ENCODE data around the gene SUSD6. TPM values are rescaled to one million over a fixed set of nuclear protein-coding genes. Genes with fewer than 3 reads are reported as not detected.
"Not testable (repeated sequence)": the region's sequence is repeated elsewhere in the genome, so short reads cannot be mapped to it uniquely, and the experiment has no call there.

Gene SUSD6
- total and polyA plus RNA-seq, 2 donors (not counting 1 experiment from before 2014, with no cell fraction given) = 62.3 to 97.8 TPM

DNA sequence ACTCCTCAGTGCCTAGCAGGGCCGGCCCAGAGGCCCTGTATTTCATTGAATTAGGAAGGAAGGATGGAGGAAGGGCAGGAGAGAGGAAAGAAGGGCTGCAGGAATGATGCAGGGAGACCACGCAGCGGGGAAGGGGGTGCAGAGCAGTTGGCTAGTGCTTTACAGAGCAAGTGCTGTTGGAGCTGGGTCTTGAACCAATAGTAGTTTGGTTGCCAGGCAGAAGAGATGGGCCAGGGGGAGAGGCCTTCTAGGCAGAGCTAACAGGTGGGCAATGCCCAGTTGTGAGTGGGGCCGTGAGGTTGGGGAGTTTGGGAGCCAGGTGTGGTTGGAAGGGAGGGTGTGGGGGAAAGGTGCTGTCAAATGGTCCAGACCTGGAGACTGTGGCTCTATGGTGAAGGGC is 116.5 kb downstream of the SUSD6 start:
- H3K79me2 ChIP-seq (ENCODE audit: control insufficient read depth, insufficient read depth, low read length) = no peaks in the 10 kb centered on the region
- no peaks in the 10 kb centered on the region for H3K9me3 ChIP-seq (ENCODE audit: control extremely low read depth in 1 of 3, control insufficient read depth in 2 of 3, insufficient read depth in 1 of 3, low read length in 2 of 3)
- Mint-ChIP-seq H3K4me1 (peaks cover 12% of the 10 kb centered on the region), H3K4me3 (peak overlapping the region; percentile 26), H3K27me3 (peaks cover 4% of the 10 kb centered on the region), H3K27ac (no peak overlapping the region), H3K9me3 (ENCODE audit: insufficient read depth) (no peaks in the 10 kb centered on the region)
- H3K27ac ChIP-seq (ENCODE audit: low read length in 2 of 2) = no peak overlapping the region
- H3K4me3 ChIP-seq (ENCODE audit: control extremely low read depth in 1 of 5, extremely low read depth in 1 of 5, insufficient read depth in 1 of 5, low read depth in 2 of 5, low read length in 4 of 5) = no peak overlapping the region
- no peaks in the 10 kb centered on the region for H3K36me3 ChIP-seq (replicated peaks in 1 of 2; ENCODE audit: control extremely low read depth in 1 of 2, control insufficient read depth in 1 of 2, extremely low read depth in 1 of 2, insufficient read depth in 2 of 2, low read length in 1 of 2)
- TF ChIP-seq, protein P1, sequence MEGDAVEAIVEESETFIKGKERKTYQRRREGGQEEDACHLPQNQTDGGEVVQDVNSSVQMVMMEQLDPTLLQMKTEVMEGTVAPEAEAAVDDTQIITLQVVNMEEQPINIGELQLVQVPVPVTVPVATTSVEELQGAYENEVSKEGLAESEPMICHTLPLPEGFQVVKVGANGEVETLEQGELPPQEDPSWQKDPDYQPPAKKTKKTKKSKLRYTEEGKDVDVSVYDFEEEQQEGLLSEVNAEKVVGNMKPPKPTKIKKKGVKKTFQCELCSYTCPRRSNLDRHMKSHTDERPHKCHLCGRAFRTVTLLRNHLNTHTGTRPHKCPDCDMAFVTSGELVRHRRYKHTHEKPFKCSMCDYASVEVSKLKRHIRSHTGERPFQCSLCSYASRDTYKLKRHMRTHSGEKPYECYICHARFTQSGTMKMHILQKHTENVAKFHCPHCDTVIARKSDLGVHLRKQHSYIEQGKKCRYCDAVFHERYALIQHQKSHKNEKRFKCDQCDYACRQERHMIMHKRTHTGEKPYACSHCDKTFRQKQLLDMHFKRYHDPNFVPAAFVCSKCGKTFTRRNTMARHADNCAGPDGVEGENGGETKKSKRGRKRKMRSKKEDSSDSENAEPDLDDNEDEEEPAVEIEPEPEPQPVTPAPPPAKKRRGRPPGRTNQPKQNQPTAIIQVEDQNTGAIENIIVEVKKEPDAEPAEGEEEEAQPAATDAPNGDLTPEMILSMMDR (IDR thresholded peaks at IDR 0.05) = no peak
- TF ChIP-seq EZH2 (IDR thresholded peaks at IDR 0.05; ENCODE audit: borderline replicate concordance, insufficient read depth, low read depth, low read length, poor library complexity, severe bottlenecking) = no peak
- 87% methylated on average over 4 of the region's 4 CpGs for WGBS (ENCODE audit: insufficient coverage)
- no peaks in the 10 kb centered on the region for H3K27me3 ChIP-seq (replicated peaks in 1 of 4; ENCODE audit: control extremely low read depth in 1 of 4, control insufficient read depth in 3 of 4, insufficient read depth in 4 of 4, low read length in 3 of 4)
- POLR2A ChIA-PET = no interaction called here
- intact Hi-C loops (cut with micrococcal nuclease) = loop anchor here (1.0 to 10.0 kb wide), 4 partner anchors 19 to 483 kb away; no protein-coding TSS in a partner anchor
- peak overlapping the region; percentile 89 for H2AFZ ChIP-seq (ENCODE audit: insufficient read depth, low read depth, low read length, poor library complexity, severe bottlenecking)
- H3K4me2 ChIP-seq (replicated peaks; ENCODE audit: low read depth, low read length, poor library complexity, severe bottlenecking) = no peak overlapping the region
- DNase-seq (no peak), ATAC-seq (ENCODE audit: low read depth) (no peak)
- CTCF ChIA-PET = interaction anchor here (0.8 to 4.7 kb wide), 11 partner anchors 17 to 153 kb away, joined by 3 to 112 read pairs (median 8); partner anchors contain the start of gene CCDC177
- H3K4me1 ChIP-seq (ENCODE audit: control insufficient read depth in 2 of 2, insufficient read depth in 2 of 2, low read length in 2 of 2) = peaks cover 4 to 12% of the 10 kb centered on the region in 2 donors
- no peaks in the 10 kb centered on the region for H4K20me1 ChIP-seq (ENCODE audit: control insufficient read depth, insufficient read depth, low read length, poor library complexity, severe bottlenecking)
- no peak overlapping the region for H3K9ac ChIP-seq (ENCODE audit: low read length)

DNA sequence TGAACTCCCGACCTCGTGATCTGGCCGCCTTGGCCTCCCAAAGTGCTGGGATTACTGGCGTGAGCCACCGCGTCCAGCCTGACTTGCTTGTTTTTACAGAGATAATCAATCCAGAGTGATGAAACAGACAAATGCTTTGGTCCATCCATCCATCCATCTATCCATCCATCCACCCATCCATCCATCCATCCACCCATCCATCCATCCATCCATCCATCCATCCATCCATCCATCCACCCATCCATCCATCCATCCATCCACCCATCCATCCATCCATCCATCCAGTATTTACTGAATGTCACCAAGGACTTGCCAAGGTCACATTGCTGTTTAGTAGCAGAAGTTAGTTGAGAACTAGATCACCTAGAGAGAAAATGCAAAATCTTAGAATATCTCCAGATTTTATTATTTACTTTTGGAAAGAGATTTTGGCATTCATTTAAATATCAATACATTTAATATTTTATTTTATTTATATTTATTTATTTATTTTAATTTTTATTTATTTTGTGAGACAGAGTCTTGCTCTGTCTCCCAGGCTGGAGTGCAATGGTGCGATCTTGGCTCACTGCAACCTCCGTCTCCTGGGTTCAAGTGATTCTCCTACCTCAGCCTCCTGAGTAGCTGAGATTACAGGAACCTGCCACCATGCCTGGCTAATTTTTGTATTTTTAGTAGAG is 120.7 kb downstream of the SUSD6 start:
- WGBS (ENCODE audit: insufficient coverage) = 100% methylated on average over 4 of the region's 8 CpGs
- H3K4me1 ChIP-seq (ENCODE audit: control insufficient read depth in 2 of 2, insufficient read depth in 2 of 2, low read length in 2 of 2); H3K9me3 Mint-ChIP-seq (ENCODE audit: insufficient read depth); DNase-seq; H2AFZ ChIP-seq (ENCODE audit: insufficient read depth, low read depth, low read length, poor library complexity, severe bottlenecking); H4K20me1 ChIP-seq (ENCODE audit: control insufficient read depth, insufficient read depth, low read length, poor library complexity, severe bottlenecking); H3K27ac Mint-ChIP-seq; POLR2A ChIA-PET; H3K9ac ChIP-seq (ENCODE audit: low read length); H3K9me3 ChIP-seq (ENCODE audit: control extremely low read depth in 1 of 3, control insufficient read depth in 2 of 3, insufficient read depth in 1 of 3, low read length in 2 of 3); H3K4me3 ChIP-seq (ENCODE audit: control extremely low read depth in 1 of 5, extremely low read depth in 1 of 5, insufficient read depth in 1 of 5, low read depth in 2 of 5, low read length in 4 of 5); H3K36me3 ChIP-seq (replicated peaks in 1 of 2; ENCODE audit: control extremely low read depth in 1 of 2, control insufficient read depth in 1 of 2, extremely low read depth in 1 of 2, insufficient read depth in 2 of 2, low read length in 1 of 2); H3K79me2 ChIP-seq (ENCODE audit: control insufficient read depth, insufficient read depth, low read length); H3K27me3 ChIP-seq (replicated peaks in 1 of 4; ENCODE audit: control extremely low read depth in 1 of 4, control insufficient read depth in 3 of 4, insufficient read depth in 4 of 4, low read length in 3 of 4); H3K4me1 Mint-ChIP-seq; ATAC-seq (ENCODE audit: low read depth); H3K4me2 ChIP-seq (replicated peaks; ENCODE audit: low read depth, low read length, poor library complexity, severe bottlenecking); H3K4me3 Mint-ChIP-seq; H3K27ac ChIP-seq (ENCODE audit: low read length in 2 of 2); intact Hi-C loops (cut with micrococcal nuclease): not testable (repeated sequence)
- H3K27me3 Mint-ChIP-seq = peaks cover 32% of the 10 kb centered on the region
- CTCF ChIA-PET = interaction anchor here (0.6 to 0.7 kb wide), 2 partner anchors 36 to 86 kb away, joined by 3 to 4 read pairs; no protein-coding TSS in a partner anchor

DNA sequence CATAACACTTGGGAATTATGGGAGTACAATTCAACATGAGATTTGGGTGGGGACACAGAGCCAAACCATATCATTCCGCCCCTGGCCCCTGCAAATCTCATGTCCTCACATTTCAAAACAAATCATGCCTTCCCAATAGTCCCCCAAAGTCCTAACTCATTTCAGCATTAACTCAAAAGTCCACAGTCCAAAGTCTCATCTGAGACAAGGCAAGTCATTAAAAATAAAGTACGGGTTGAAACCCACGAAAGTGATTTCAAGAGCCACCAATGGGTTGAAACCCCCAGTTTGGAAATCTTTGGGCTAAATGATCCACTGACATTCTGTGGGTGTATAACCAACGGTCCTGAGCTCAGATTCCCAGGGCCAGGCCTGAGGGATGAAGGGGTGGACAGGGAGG is 125.0 kb downstream of the SUSD6 start:
- ChIA-PET POLR2A (interaction anchor here (0.7 kb wide), 1 partner anchor 1171 kb away, joined by 7 read pairs; the partner anchor contains the start of gene PCNX1), CTCF (interaction anchor here (0.7 to 1.9 kb wide), 2 partner anchors 152 to 293 kb away, joined by 3 to 5 read pairs; no protein-coding TSS in a partner anchor)
- H3K4me1 Mint-ChIP-seq; H3K4me2 ChIP-seq (replicated peaks; ENCODE audit: low read depth, low read length, poor library complexity, severe bottlenecking); H3K9me3 ChIP-seq (ENCODE audit: control extremely low read depth in 1 of 3, control insufficient read depth in 2 of 3, insufficient read depth in 1 of 3, low read length in 2 of 3); ATAC-seq (ENCODE audit: low read depth); H3K9ac ChIP-seq (ENCODE audit: low read length); H3K27ac Mint-ChIP-seq; H3K27me3 ChIP-seq (replicated peaks in 1 of 4; ENCODE audit: control extremely low read depth in 1 of 4, control insufficient read depth in 3 of 4, insufficient read depth in 4 of 4, low read length in 3 of 4); DNase-seq; H4K20me1 ChIP-seq (ENCODE audit: control insufficient read depth, insufficient read depth, low read length, poor library complexity, severe bottlenecking); H3K9me3 Mint-ChIP-seq (ENCODE audit: insufficient read depth); intact Hi-C loops (cut with micrococcal nuclease); H3K4me3 ChIP-seq (ENCODE audit: control extremely low read depth in 1 of 5, extremely low read depth in 1 of 5, insufficient read depth in 1 of 5, low read depth in 2 of 5, low read length in 4 of 5); H3K36me3 ChIP-seq (replicated peaks in 1 of 2; ENCODE audit: control extremely low read depth in 1 of 2, control insufficient read depth in 1 of 2, extremely low read depth in 1 of 2, insufficient read depth in 2 of 2, low read length in 1 of 2); H3K27ac ChIP-seq (ENCODE audit: low read length in 2 of 2); H3K4me3 Mint-ChIP-seq; H3K4me1 ChIP-seq (ENCODE audit: control insufficient read depth in 2 of 2, insufficient read depth in 2 of 2, low read length in 2 of 2); H3K79me2 ChIP-seq (ENCODE audit: control insufficient read depth, insufficient read depth, low read length); H2AFZ ChIP-seq (ENCODE audit: insufficient read depth, low read depth, low read length, poor library complexity, severe bottlenecking): not testable (repeated sequence)
- H3K27me3 Mint-ChIP-seq = peaks cover 30% of the 10 kb centered on the region
- WGBS (ENCODE audit: insufficient coverage) = 85% methylated on average over 4 of the region's 4 CpGs

Measured in B cell (primary cell).